Bone marrow (tissue), 2 donors: Measurements from ENCODE around the gene UNC79.

ENCODE experiments used
- DNase-seq, 2 donors: peaks; one replicate each; lab custom pipeline; 2025; lab: John Stamatoyannopoulos, UW

The UNC79 gene

DNA sequence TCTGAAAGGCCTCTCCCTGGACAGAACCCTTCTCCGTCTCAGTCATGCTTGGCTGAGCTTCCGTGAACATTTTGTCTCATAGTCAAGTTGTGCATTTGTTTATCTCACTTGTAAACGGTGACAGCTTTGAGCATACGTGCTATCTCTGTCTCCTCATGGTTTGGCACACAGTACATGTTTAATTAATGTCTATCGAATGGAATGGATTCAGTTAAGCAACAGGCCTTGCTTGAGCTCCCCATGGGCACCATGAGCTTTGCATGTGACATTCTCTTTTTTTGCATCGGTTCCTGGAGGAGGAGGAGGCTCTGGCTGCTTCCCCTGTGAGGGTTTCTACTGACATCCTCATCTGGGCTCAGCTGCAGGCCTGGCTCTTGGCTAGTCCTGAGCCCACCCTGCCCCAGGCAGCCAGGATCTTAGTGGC, 277.6 kb downstream of the UNC79 start:
- DNase-seq, result no peak

DNA sequence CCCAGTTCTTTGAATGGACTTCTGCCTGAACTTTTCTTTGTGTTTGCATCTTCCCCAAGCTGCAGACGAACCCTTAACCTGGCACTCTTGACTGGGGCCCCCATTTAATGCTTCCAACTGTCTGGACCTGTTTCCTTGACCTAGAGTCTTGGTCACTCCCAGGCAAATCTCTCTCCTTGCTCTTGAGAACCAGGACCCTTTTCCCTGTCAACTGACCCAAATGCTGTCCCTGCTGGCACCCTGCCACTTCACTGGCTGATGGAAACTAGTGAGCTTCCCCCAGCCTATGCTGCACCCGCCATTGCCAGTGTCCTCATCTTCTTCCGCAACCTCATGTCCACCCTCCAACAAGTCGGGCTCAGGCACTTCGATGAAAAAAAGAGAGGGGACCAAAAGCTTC, 278.1 kb downstream of the UNC79 start:
- DNase-seq, result no peak

DNA sequence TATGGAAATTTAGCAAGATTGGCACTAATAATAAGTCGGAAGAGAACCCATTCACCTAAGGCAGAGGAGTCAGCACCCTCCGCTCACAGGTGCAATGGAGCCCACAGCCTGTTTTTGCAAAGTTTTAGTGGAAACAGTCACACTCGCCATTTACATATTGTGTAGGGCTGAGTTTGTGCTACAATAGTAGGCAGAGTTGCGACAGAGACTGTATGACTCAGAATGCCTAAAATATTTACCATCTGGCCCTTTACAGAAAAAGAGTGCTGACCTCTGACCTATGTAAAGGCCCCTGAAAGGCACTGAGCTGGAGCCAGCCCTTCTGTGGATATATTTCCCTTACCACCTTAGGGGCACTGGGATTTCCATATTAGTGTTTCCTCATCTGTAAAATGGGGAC, 278.5 kb downstream of the UNC79 start:
- no peak for DNase-seq

DNA sequence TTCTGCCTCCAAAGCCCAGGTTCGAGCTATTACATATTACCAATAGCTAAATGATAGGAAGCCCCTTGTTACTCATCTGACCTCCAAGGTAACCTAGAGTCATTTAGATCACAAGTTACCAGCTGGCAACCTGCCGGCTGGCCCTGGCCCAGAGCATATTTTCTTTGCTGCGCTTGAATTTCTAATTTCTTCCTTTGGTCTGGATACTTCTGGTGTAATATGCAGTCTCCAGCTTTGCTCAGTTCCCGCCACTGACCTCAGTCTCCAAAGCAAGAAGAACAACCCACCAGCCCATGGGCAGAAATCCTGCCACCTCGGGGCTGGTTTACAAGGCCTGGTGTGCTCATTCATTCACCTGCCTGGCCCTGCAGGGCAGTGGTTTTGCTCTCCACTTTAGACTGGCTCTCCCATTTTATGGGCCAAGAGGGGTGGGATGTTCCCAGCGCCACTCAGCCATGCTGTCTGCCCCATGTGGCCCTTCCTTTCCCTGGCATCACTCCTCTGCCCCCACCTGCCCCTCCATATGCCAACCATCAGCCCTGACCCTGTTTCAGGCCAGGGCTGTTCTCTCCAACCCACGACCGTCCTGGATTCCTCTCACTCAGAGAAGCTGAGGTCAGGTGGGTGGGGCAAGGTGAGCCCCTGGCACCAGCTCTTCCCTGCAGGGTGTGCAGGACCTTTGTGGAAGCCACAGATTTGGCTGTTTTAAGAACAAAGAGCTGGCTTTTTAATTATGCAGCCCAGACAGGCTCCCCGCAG, 281.5 kb downstream of the UNC79 start:
- DNase-seq, result no peak

DNA sequence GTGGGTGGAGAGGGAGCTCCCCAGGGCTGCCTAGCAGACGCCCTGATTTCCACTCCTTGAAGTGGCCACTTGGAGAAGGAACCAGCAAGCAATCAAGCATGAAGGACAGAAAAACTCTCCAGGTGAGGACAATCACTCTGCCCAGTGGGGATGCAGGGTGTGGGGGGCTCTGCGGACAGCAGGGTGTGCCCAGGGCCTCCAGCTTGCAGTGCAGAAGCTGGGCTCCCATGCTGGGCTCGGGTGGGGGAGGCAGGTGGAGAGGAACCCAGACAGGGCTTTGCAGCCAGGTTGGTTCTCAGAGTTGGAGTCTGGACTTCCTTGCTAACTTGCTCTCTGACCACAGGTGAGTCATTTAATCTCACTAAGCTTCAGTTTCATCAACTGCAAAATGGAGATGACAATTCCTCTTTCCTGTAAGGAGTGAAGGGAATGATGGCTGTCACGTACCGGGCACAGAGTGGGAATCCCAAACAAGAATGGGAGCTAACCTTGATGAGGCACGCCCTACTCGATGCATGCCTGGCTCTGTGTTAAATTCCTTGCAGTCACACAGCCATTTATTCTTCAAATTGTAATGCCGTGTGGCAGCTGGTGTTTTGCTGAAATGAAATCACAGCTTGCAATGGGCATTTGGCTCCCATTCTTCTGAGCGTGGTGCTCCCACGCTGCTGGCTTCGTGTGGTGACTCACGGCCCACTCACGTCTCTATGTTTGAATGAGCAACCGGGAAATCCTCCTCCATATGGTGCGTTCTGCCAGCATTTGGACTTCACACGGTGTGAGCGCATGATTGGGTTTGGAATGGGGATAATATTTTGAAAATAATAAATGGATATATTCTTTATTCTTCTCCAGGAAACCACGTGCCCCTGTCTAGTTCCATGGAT, 282.3 kb downstream of the UNC79 start:
- DNase-seq, result no peak

DNA sequence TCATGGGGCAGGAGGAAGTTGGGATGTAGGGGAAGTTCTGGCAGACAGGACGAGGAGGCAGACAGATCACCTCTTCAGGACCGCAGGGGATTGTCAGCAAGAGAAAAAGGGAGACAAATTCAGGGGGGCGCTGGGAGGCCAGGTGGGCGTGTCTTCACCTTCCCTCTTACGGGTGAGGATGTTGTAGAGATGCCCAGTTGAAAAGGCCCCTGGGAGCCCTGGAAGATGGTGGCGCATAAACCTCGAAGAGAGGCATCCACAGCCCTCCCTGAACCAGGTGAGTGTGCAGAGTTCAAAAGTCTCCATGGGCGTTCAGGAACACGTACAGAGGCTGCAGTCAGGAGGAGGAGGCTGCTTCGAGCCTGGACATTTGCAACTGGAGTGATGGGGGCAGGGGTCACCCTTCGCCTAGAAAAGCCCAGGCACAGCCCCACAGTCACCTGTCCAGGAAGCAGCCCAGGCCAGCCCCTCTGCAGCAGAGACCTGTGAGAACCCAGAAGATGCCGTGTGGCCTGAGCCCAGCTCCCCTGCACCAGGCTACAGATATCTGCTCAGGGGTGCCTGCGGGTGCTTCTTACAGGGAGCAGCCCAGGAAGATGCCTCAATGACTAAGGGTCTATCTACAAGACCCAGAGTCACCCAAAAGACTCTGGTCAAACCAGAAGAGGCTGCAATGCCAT, 283.1 kb downstream of the UNC79 start:
- no peak for DNase-seq

DNA sequence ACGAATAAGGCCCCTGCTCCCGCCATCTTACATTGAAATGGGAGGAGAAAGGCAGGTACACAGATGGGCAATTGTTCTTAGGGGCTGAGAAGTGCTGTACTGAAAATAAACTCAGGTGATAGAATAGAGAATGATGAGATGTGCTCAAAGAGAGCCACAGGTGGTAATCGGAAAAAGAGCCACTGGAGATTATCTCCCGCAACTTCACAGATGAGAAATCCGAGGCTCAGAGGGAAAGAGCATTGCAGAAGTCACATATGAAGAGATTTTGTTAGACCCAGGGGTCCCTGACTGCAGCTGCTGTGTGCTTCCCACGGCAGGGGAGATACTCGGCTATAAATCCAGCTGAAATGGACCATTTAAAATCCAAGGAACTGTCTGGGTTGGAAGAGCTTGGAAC, 283.9 kb downstream of the UNC79 start:
- DNase-seq, result no peak

DNA sequence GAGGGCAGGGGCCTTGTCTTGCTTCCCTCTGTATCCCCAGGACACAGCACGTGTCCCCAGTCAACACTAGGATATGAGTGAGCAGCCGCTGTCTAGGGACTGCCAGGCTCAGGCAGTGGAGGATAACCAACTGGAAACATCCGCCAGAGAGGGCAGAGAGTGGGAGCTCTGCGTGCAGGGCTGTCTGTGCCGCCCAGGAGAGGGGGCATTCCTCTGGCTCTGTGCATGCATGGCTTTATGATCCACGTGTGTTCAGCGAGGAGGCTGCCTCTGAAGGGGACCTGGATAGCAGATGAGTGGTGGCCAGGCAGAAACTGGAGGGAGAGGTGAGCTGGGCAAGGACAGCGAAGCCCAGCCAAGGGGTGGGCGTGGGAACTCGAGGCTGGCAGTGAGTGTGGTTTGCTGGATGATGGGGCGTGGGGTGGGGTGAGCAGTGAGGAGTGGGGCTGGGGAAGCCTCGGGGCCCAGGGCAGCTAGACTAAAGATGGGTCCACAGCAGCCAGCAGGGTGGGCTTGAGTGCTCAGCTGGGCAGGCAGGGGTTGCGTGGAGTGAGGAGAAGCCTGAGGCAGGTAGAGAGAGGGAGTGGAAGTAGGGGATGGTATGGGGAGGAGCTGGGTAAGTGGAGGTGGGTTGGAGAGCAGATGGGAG, 284.7 kb downstream of the UNC79 start:
- no peak for DNase-seq

DNA sequence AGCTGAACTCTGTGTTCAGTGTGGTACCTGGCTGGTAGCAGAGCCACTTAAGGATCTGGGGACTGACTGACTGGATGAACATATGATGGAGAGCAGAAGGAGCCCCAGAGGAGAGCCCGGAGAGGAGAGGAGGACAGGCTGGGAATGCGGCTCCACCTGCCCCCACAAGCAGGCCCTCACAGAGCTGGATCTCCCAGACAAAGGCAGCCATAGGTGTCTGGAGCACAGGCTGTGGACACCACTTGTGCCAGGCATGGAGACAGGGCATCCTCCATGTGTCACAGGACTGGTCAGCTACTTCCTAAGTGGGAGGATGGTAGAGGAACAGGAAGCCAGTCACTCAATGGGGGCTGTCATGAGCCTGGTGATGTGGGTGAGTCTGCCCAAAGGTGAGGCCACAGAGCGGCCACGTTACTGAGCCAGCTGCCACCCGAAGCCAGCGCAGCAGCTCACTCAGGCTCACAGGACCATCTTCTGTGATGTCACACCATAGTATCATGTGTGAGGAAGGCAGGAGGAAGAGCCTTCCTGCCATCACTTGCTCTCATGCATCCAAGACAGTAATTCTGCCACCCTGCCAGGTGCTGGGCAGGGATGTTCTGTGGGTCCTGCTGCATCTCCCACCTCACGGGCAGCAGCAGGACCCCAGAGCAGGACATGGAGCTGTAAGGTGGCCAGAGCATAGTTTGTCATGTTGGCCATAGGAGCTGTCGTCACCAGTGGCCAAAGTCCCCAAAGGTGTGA, 285.4 kb downstream of the UNC79 start:
- no peak for DNase-seq

DNA sequence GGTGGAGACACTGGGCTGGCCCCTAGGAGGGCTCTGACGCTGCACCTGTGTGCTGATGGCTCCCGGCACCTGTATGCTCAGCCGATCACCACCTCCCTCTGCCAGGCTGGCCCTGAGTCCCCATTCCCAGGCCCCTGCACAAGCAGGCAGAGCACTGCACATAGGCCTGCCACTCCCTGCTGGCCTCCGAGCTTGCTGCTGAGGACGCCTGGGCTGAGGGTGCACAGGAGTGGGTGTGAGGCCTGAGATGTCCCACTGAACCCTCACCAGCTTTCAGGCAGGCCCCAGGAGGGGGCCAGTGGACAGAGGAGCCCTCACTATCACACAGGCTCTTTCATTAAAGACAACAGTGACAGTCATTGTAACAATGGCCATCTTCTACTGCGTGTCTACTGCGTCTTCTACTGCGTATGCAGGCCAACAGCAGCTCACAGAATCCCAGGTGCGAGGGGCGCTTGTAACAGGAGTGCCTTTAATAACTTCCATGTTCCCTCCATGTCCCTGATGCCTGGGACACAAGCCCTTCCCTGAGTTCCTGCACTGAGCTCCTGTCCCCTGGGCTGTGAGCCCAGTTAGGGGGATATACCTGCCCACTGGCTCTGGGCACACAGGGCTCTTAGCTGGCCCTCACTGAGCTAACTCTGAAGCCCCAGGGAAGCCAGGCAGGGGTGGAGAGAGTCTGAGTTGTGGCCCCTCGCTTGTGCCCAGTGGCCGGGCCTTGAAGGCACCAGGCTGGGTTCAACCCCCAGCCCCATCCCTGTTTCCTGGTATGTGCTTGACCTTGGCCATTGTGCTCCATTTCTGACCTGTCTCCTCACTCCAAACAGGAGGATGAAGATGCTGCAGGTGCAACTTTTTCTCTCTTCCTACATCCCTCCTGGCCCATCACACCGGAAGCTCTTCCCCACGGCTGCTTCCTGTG, 286.3 kb downstream of the UNC79 start:
- no peak for DNase-seq

DNA sequence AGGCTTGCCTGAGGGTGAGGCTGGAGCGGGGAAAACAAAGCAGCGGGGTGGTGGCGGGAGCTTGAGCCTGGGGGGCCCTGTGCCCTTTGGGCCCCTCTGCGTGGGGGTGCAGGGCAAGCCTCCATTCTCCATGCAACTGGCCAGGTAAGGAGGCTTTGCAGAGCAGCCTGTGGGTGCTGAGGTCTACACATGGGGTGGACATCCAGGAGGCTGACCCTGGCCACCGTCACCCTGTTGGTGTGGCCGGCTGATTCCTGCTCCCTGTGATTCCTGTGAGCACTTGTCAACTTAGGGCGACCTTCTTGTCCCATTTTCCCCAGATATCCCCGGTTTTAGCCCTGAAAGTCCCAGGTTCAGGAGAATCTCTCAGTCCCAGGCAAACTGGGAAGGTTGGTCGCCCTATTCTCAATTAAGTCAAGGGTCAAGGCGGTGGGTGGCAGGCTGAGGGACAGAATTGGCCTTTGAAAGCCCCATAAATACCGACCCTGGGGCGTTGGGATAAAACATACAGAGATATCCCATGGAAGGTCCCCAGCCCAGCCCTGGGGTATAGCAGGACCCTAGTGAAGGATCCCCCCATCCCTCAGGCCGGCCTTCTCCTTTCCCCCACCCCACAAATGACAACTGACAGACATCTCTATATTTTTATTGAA, 287.1 kb downstream of the UNC79 start:
- DNase-seq, result no peak

DNA sequence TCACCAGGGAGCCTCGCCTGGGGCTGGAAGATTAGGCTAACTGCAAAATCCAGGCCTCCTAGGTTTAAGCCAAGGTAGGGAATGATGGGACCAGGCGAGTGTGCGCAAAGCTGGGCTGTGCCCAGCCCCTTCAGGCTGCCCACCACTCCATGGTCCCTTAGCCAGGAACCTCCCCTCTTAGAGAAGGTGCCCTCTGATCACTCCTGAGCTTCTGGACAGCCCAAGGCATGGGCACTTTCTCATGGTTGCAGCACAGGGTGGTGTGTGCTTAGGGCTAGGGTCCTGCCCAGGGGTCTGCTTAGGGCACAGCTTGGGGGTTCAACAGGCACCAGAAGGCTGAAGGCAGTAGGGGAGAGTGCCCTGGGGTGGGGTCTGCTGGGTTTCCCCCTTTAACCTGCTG, 288.5 kb downstream of the UNC79 start:
- no peak for DNase-seq

DNA sequence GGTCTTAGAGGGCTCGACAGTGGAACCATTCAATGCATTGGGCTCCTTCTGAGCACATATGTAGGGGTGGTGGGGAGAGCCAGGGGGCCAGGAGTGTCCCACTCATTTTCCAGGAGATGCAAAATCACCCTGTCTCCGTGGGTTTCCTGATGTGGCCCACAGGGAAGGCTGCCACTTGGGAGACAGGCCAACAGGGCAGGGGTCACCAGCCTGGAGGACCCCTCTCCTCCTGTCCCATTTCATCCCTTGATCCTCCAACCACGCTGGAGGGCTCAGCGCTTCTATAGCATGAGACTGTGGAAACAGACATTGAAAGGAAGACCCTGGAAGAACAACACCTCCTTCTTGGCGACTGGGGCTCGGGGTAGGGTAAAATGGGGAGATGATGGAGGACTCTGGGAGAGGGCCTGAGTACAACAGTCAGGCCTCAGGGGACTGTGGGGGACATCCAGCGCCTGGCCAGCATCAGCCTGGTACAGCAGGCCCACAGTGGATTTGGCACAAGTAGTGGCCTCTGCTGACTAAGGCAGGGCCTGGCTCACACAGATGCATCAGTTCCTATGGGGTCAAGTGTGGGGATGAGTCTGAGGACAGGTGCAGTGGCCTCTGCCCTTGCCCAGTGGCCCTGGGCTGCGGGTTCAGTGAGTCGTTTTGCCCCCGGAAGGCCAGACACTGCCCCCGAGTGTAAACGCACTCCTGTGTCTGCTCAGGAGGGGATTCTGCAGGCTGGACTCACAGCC, 289.5 kb downstream of the UNC79 start:
- DNase-seq, result no peak

DNA sequence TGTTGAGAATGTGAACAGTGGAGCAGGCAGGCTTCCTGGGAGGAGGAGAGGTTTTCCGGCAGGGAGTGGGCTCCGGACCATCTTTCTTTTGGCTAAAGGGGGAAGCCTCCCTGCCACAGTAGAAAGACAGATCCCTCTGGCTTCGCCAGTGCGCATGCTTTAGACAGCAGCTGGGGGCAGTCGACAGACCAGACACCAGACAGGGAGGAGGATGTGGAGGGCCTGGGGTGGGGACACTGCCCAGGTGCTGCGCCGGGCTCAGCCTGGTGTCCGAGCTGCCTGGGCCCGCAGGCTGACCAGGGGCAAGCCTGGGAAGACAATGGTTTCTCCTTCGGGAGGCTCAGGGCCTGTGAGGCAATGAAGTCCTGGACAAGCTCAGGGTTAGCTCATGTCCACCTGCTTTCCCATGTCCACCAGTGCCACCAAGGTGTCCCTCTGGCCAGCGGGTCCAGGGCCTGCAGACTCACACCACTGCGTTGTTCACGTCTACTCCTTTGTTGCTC, 290.3 kb downstream of the UNC79 start:
- DNase-seq, result no peak

DNA sequence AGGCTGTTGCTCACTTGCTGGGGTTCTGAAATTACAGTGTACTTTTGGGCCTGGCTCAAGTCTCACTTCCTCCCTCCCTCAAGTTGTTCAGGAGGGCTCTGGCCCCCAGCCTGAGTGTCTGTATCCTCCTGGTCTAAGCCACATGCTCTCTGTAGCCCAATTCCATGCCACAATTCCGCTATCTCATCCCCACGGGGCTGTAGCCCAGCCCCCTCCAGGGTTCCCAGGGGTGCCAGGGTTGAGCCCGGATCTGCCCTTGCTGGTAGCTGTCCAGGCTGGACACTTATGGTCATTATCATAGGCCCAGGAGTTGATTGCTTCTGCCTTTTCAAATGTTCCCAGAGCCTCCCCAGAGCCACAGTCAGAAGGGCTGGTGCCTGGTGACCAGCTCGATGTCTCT, 292.3 kb downstream of the UNC79 start:
- no peak for DNase-seq

DNA sequence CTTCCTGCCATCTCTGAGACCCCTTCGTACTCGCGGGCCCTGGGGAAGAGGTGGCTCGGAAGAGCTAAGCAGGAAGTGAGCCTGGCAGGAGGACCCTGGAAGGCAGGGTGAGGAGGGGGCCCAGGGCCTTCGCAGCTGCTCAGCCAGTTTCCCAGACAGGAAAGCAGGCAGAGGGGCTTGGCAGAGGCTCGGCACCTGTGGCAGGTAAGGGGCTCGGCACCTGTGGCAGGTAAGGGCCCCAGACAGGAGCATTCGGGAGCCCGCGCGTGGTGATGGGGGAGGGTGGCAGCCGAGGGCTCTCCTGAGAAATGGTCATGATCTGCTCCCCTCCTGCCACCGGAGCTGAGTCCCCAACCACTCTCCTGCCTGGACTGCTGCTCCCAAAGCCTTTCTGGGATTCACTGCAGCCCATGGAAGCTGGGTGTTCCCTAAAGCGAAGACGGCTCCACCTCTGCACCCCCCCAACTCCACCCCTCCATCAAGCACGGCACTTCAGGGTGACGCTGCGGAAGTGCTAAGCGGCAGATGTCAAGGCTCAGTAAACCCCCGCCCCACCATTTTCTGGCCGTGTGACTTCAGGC, 294.4 kb downstream of the UNC79 start:
- DNase-seq, result no peak

DNA sequence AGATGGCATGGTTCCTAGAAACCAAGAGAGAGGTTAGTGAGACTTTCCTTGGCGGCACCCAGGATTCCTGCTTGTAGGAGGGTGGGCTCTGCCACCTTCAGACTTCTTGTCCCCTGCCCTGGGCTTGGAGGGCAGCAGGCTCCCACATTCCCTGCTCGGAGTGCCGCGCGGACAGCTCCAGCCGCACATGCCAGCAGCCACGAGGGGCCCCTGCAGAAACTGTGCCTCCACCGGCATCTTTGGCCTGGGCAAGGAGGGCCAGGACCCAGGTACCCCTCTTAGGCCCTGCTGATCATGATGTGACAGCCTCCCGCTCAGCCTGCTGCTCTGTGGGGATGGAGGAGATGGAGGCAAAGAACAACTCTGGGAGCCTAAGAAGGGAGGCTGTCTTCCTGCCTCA, 295.3 kb downstream of the UNC79 start:
- DNase-seq, result no peak

DNA sequence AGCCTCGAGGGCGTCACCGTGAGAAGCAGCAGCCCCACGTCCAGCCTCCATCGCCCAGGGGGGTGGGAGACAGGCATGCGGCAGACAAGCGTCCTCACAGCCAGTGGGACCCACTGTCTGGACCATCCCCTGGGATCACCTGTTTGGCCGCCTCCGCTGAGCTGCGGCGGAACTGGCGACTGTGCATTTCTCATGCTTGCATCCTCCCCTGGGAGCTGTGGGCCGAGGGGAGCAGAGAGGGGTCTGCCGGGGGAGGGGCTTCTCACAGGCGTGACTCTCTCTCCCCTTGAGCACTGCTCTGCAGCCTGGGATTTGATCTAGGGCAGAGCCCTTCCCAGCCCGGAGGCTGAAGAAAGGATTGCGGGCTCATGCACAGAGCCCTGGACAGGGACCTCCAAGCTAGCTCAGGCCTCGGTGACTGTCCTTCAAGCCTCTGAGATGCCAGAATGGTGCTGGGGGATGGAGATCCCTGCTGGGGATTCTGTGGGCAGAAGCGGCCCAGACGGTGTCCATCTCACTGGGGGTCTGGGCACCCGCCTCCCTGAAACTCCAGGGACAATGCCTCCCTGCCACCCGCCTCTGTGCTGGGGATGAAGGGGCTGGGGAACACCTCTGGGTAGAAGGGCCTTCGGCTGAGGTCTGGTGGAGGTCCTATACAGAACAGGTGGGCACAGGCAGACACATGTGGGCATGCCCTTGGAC, 296.5 kb downstream of the UNC79 start:
- DNase-seq, result no peak
